IPS-18a (cell line): ENCODE results near the gene ZNF185.

Source experiments
- H3K27ac ChIP-seq: one replicate; pipeline ENCODE4 v1.5.1; 2013; ENCODE audit warnings: low read length
- H3K27me3 ChIP-seq: one replicate; pipeline ENCODE4 v1.6.1; 2013; ENCODE audit warnings: mild to moderate bottlenecking, low read length; ENCODE audit not compliant: control insufficient read depth, insufficient read depth
- H3K36me3 ChIP-seq: one replicate; pipeline ENCODE4 v1.6.1; 2013; ENCODE audit warnings: low read depth, low read length; ENCODE audit not compliant: control insufficient read depth
- H3K4me1 ChIP-seq: one replicate; pipeline ENCODE4 v1.6.1; 2013; ENCODE audit warnings: low read depth, low read length; ENCODE audit not compliant: control insufficient read depth
- H3K4me3 ChIP-seq: one replicate; pipeline ENCODE4 v1.5.1; 2013; ENCODE audit warnings: low read length
- H3K9ac ChIP-seq: one replicate; pipeline ENCODE4 v1.6.1; 2013; ENCODE audit warnings: mild to moderate bottlenecking, low read length, moderate library complexity
- H3K9me3 ChIP-seq: one replicate; pipeline ENCODE4 v1.6.1; 2013; ENCODE audit warnings: low read depth, low read length; ENCODE audit not compliant: control insufficient read depth

The ZNF185 gene

DNA sequence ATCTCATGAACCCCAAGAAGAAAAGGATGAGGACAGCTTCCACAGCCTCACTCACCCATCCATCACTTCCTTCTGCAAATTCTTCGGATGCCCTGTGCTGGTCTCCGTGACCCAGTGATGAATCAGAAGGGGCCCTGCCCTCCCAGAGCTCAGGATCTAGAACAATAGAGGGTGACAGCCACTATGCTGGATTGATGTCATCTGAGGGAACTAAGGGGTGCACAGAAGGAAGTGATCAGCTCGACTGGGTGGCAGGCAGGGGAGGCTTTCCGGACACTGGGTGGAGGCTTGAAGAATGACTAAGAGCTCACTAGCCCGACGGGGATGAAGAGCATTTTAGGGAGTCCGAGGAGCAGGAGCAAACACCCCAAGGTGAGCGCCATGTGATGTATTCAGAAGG lies 1.4 kb upstream of the ZNF185 start:
- H3K9ac ChIP-seq, result no peak overlapping the region
- no peaks in the 10 kb centered on the region for H3K36me3 ChIP-seq
- H3K4me1 ChIP-seq, result peaks cover 8% of the 10 kb centered on the region
- H3K27ac ChIP-seq, result no peak overlapping the region
- peaks cover 5% of the 10 kb centered on the region for H3K27me3 ChIP-seq
- H3K4me3 ChIP-seq, result no peak overlapping the region
- H3K9me3 ChIP-seq, result peaks cover 7% of the 10 kb centered on the region

- H3K9ac ChIP-seq, result no peak overlapping the region
- peaks cover 3% of the 10 kb centered on the region for H3K9me3 ChIP-seq
- H3K4me1 ChIP-seq, result peaks cover 11% of the 10 kb centered on the region
- H3K36me3 ChIP-seq, result no peaks in the 10 kb centered on the region
- no peak overlapping the region for H3K27ac ChIP-seq
- peaks cover 5% of the 10 kb centered on the region for H3K27me3 ChIP-seq
- peak overlapping the region; percentile 42 for H3K4me3 ChIP-seq
These were observed 575 bp downstream of the ZNF185 start for GRCh38 chrX:152898442-152898841.

DNA sequence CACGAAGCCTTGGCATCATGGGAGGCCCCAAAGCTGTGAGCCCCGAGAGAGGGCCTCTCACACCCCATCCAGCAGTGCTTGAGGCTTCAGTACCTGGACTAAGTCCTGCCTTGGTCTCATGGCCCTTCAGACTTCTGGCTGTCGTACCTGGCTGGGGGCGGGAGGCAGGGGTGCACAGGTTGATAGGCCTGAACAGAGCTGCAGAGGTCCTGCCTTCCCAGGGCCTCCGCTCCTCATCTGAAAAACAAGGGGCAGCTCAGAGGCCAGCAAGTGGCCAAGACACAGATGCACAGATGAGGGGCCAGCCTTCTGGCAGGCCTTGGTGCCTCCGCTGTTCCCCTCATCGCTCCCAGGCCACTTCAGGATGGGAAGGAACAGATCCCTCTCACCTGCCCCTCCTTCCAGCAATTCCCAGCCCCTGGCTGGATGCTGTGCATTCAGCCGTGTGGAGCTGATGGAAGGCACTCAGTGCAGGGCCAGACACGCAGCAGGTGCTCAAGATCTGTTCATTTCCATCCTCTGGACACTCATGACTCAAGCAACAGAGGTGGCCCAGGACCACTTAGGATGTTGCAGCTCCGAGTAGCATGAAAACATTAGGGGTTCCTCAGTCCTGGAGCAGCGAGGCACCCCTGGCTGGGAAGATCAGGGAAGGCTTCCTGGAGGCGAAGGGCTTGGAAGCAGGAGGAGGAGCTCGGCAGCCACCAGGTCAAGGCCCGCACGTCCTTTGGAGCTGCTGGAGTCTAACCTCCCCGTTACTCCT lies 1.4 kb downstream of the ZNF185 start:
- Histone ChIP-seq H3K36me3 (no peaks in the 10 kb centered on the region), H3K9me3 (peaks cover 3% of the 10 kb centered on the region), H3K4me3 (no peak overlapping the region), H3K27me3 (peaks cover 5% of the 10 kb centered on the region), H3K9ac (no peak overlapping the region), H3K4me1 (peaks cover 4% of the 10 kb centered on the region), H3K27ac (no peak overlapping the region)

GRCh38 chrX:152899874-152900719 lies 2.2 kb downstream of the ZNF185 start:
- no peak overlapping the region for H3K9ac ChIP-seq
- peaks cover 5% of the 10 kb centered on the region for H3K27me3 ChIP-seq
- no peak overlapping the region for H3K27ac ChIP-seq
- H3K4me1 ChIP-seq, result peaks cover 7% of the 10 kb centered on the region
- H3K9me3 ChIP-seq, result peaks cover 3% of the 10 kb centered on the region
- H3K36me3 ChIP-seq, result no peaks in the 10 kb centered on the region
- H3K4me3 ChIP-seq, result no peak overlapping the region

DNA sequence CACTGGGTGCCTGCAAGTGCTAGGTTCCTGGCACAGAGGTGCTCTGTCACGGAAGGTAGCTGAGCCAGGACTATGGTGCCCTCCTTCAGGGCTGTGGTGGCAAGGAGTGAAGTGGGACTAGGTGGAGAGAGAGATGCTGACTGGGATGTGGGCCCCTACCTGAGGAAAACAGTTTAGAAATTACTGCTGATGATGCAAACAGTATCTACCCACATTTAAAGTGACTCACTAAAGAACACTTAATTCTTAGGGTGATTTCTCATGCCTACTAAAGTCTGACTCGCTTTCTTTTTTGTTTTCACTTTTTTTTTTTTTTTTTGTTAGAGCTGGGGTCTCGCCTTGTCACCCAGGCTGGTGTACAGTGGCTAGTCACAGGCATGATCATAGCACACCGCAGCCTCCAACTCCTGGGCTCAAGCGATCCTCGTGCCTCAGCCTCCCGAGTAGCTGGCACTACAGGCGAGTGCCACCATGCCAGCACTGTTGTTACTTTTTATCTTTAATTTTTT lies 3.1 kb downstream of the ZNF185 start:
- Histone ChIP-seq H3K27ac (no peak overlapping the region), H3K27me3 (peaks cover 5% of the 10 kb centered on the region), H3K4me1 (peaks cover 7% of the 10 kb centered on the region), H3K9me3 (peaks cover 2% of the 10 kb centered on the region), H3K9ac (no peak overlapping the region), H3K36me3 (no peaks in the 10 kb centered on the region), H3K4me3 (no peak overlapping the region)

- Histone ChIP-seq H3K4me1 (peaks cover 12% of the 10 kb centered on the region), H3K27ac (no peak overlapping the region), H3K9me3 (no peaks in the 10 kb centered on the region), H3K36me3 (no peaks in the 10 kb centered on the region), H3K27me3 (no peaks in the 10 kb centered on the region), H3K9ac (no peak overlapping the region), H3K4me3 (no peak overlapping the region)
These were observed 4.1 kb downstream of the ZNF185 start for GRCh38 chrX:152901816-152902501.

- peaks cover 12% of the 10 kb centered on the region for H3K4me1 ChIP-seq
- H3K36me3 ChIP-seq, result no peaks in the 10 kb centered on the region
- no peak overlapping the region for H3K4me3 ChIP-seq
- H3K9ac ChIP-seq, result no peak overlapping the region
- no peaks in the 10 kb centered on the region for H3K27me3 ChIP-seq
- no peak overlapping the region for H3K27ac ChIP-seq
- H3K9me3 ChIP-seq, result peaks cover 3% of the 10 kb centered on the region
These were observed 4.6 kb downstream of the ZNF185 start for GRCh38 chrX:152902502-152902820.

DNA sequence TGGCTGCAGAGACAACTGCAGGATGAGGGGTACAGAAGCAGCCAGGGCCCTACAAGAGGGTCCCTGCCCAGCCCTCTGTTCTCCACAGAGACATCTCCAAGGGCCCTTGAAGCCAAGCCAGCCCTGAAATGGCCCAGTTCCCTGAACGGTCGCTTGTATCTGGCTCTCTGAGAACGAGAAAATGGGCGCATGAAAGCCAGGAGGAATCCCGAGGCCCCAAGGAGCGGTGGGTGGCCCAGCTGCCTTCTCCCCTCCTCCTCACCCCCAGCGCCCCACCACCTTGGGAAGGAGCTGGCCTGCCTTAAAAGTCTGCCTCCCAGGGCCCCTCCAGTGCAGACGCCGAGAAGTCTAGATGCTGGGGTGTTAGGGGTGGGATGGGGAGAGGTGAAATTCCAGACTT lies 5.7 kb downstream of the ZNF185 start:
- H3K27ac ChIP-seq, result no peak overlapping the region

GRCh38 chrX:152904151-152905080 lies 6.5 kb downstream of the ZNF185 start:
- H3K27me3 ChIP-seq, result no peaks in the 10 kb centered on the region

More for the DNA sequence above, 5.7 kb downstream of the ZNF185 start:
- H3K27me3 ChIP-seq, result no peaks in the 10 kb centered on the region
- peaks cover 7% of the 10 kb centered on the region for H3K9me3 ChIP-seq
- H3K4me1 ChIP-seq, result peaks cover 12% of the 10 kb centered on the region
- no peak overlapping the region for H3K4me3 ChIP-seq
- H3K36me3 ChIP-seq, result no peaks in the 10 kb centered on the region
- no peak overlapping the region for H3K9ac ChIP-seq

DNA sequence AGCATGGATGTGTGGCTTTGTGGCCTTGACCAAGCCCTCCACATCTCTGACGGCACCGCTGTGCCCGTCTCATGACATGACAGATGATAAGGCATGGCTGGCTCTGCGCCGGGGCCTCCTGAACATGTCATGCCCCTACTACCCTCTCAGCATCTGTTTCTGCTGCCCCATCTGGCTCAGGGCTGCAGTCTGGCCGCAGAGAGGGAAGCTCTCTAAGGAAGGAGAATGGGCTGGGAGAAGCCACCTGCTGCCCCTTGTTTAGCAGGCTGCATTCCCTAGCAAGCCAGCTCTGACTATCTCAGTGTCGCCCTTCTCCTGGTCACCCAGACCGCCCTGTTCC lies 7.2 kb downstream of the ZNF185 start:
- Histone ChIP-seq H3K4me3 (no peak overlapping the region), H3K9me3 (peaks cover 7% of the 10 kb centered on the region), H3K36me3 (no peaks in the 10 kb centered on the region), H3K27me3 (no peaks in the 10 kb centered on the region), H3K4me1 (peaks cover 12% of the 10 kb centered on the region), H3K27ac (no peak overlapping the region), H3K9ac (no peak overlapping the region)

More at GRCh38 chrX:152904151-152905080, 6.5 kb downstream of the ZNF185 start:
- no peak overlapping the region for H3K27ac ChIP-seq
- peaks cover 12% of the 10 kb centered on the region for H3K4me1 ChIP-seq
- H3K4me3 ChIP-seq, result no peak overlapping the region
- no peaks in the 10 kb centered on the region for H3K36me3 ChIP-seq
- H3K9ac ChIP-seq, result no peak overlapping the region
- H3K9me3 ChIP-seq, result peaks cover 7% of the 10 kb centered on the region
